GM21786 (cell line): ENCODE measurements around the gene PHGDH.

Experiments used
- ATAC-seq: cut with Tn5 transposase; IDR thresholded peaks from one replicate; pipeline ENCODE4 v1.9.1; 2021; ENCODE audit not compliant: unreplicated experiment

The PHGDH gene

GRCh38 chr1:119711804-119712341, at the start of gene PHGDH:
Gene PHGDH, plus strand, starts transcription at chr1:119711934. Its CDS starts 89 bp downstream, at chr1:119712023.
- peak; percentile 66 for ATAC-seq

- ATAC-seq: peak; percentile 63
These were observed 49.7 kb upstream of the PHGDH start for GRCh38 chr1:119662034-119662437.

- ATAC-seq: no peak
These were observed 47.7 kb upstream of the PHGDH start for GRCh38 chr1:119664067-119664466.

- ATAC-seq: no peak
These were observed 44.6 kb upstream of the PHGDH start for GRCh38 chr1:119667173-119667572.

GRCh38 chr1:119670898-119671297, 40.8 kb upstream of the PHGDH start:
- ATAC-seq: no peak

- no peak for ATAC-seq
These were observed 38.4 kb upstream of the PHGDH start for GRCh38 chr1:119673171-119673940.

GRCh38 chr1:119674111-119674526, 37.6 kb upstream of the PHGDH start:
- ATAC-seq: no peak

- ATAC-seq: no peak
These were observed 36.9 kb upstream of the PHGDH start for GRCh38 chr1:119674835-119675289.

GRCh38 chr1:119675349-119676345, 36.1 kb upstream of the PHGDH start:
- ATAC-seq: no peak

GRCh38 chr1:119676571-119677206, 35.0 kb upstream of the PHGDH start:
- no peak for ATAC-seq

GRCh38 chr1:119679223-119679622, 32.5 kb upstream of the PHGDH start:
- ATAC-seq: no peak

GRCh38 chr1:119680193-119680592, 31.5 kb upstream of the PHGDH start:
- no peak for ATAC-seq

GRCh38 chr1:119680723-119681122, 31.0 kb upstream of the PHGDH start:
- ATAC-seq: no peak

- ATAC-seq: no peak
These were observed 30.2 kb upstream of the PHGDH start for GRCh38 chr1:119681560-119681959.

GRCh38 chr1:119682141-119682540, 29.6 kb upstream of the PHGDH start:
- no peak for ATAC-seq

- ATAC-seq: no peak
These were observed 27.8 kb upstream of the PHGDH start for GRCh38 chr1:119683893-119684292.

- no peak for ATAC-seq
These were observed 25.1 kb upstream of the PHGDH start for GRCh38 chr1:119686661-119687060.

GRCh38 chr1:119687434-119688079, 24.2 kb upstream of the PHGDH start:
- ATAC-seq: no peak

GRCh38 chr1:119688810-119689209, 22.9 kb upstream of the PHGDH start:
- ATAC-seq: no peak

- no peak for ATAC-seq
These were observed 22.2 kb upstream of the PHGDH start for GRCh38 chr1:119689511-119689910.
